K562 (cell line): ENCODE data around the gene MSRB2. TPM values are rescaled to one million over a fixed set of nuclear protein-coding genes. Genes with fewer than 3 reads are reported as not detected.

Source experiments
- ARNT ChIP-seq, 2 experiments: fragments of 450-650 bp; IDR thresholded peaks; 2 replicates each; pipeline ENCODE4 v1.6.1; 2016; ENCODE audit warnings: mild to moderate bottlenecking in 1 of 2
- ATF7 ChIP-seq: fragments of 450-650 bp; IDR thresholded peaks from 2 replicates; pipeline ENCODE4 v1.7.1; 2014; ENCODE audit warnings: mild to moderate bottlenecking, moderate library complexity
- BACH1 ChIP-seq: fragments of 200-800 bp; sonication (Bioruptor generic); IDR thresholded peaks from 2 replicates; pipeline ENCODE4 v1.6.1; 2016; ENCODE audit warnings: missing genetic modification characterization, missing compliant biosample characterization
- CHCHD3 ChIP-seq: fragments of 250-450 bp; sonication (Bioruptor Pico); IDR thresholded peaks from 2 replicates; pipeline ENCODE4 v2.1.2; 2022; ENCODE audit warnings: mild to moderate bottlenecking
- CXXC5 ChIP-seq: fragments of 250-450 bp; sonication (Bioruptor Pico); IDR thresholded peaks from 2 replicates; pipeline ENCODE4 v1.8.0; 2022; ENCODE audit warnings: inconsistent platforms, mild to moderate bottlenecking, moderate library complexity
- ELF4 ChIP-seq: fragments of 450-650 bp; formaldehyde crosslinking; IDR thresholded peaks from 2 replicates; pipeline ENCODE4 v1.4.0; 2022; ENCODE audit warnings: missing genetic modification characterization
- ESRRB ChIP-seq: fragments of 250-450 bp; sonication (Bioruptor Pico); IDR thresholded peaks from 2 replicates; pipeline ENCODE4 v1.5.0; 2020; ENCODE audit warnings: mild to moderate bottlenecking, moderate library complexity, borderline replicate concordance
- EWSR1 ChIP-seq: fragments of 450-650 bp; IDR thresholded peaks from 2 replicates; pipeline ENCODE4 v1.6.1; 2018; ENCODE audit warnings: borderline replicate concordance, mild to moderate bottlenecking, low read depth, moderate library complexity; ENCODE audit not compliant: partially characterized antibody
- FOXA3 ChIP-seq, 2 experiments: fragments of 450-650 bp in 1 of 2; sonication (generic) in 1 of 2; formaldehyde crosslinking; IDR thresholded peaks in 1 of 2; conservative IDR thresholded peaks in 1 of 2; 2 replicates each; pipeline versions ENCODE4 v1.4.0 to v1.8.0; 2020 to 2022; ENCODE audit warnings: mild to moderate bottlenecking in 2 of 2, missing genetic modification reagents in 1 of 2
- HDAC3 ChIP-seq: fragments of 450-650 bp; IDR thresholded peaks from 2 replicates; pipeline ENCODE4 v1.6.1; 2018; ENCODE audit warnings: borderline replicate concordance, mild to moderate bottlenecking, moderate library complexity; ENCODE audit not compliant: partially characterized antibody
- NCOA6 ChIP-seq: fragments of 450-650 bp; IDR thresholded peaks from 2 replicates; pipeline ENCODE4 v1.6.1; 2017; ENCODE audit warnings: mild to moderate bottlenecking
- POLR2B ChIP-seq: fragments of 450-650 bp; IDR thresholded peaks from 2 replicates; pipeline ENCODE4 v1.6.1; 2018; ENCODE audit warnings: low read depth; ENCODE audit not compliant: partially characterized antibody
- POLR2G ChIP-seq: fragments of 200-400 bp; formaldehyde crosslinking; IDR thresholded peaks from 2 replicates; pipeline ENCODE4 v1.6.1; 2017; ENCODE audit warnings: low read depth, mild to moderate bottlenecking, antibody characterized with exemption, low read length, moderate library complexity
- RFX1 ChIP-seq: fragments of 450-650 bp; IDR thresholded peaks from 2 replicates; pipeline ENCODE4 v1.6.1; 2016; ENCODE audit warnings: mild to moderate bottlenecking, moderate library complexity
- TAF9B ChIP-seq: fragments of 450-650 bp; IDR thresholded peaks from 2 replicates; pipeline ENCODE4 v1.6.1; 2018; ENCODE audit warnings: mild to moderate bottlenecking; ENCODE audit not compliant: partially characterized antibody
- THRAP3 ChIP-seq: fragments of 450-650 bp; IDR thresholded peaks from 2 replicates; pipeline ENCODE4 v1.6.1; 2016; ENCODE audit warnings: mild to moderate bottlenecking, inconsistent platforms, borderline replicate concordance
- ZBED1 ChIP-seq: IDR thresholded peaks from 2 replicates; pipeline ENCODE4 v1.6.1; 2014
- ZBTB8A ChIP-seq: fragments of 450-650 bp; IDR thresholded peaks from 2 replicates; pipeline ENCODE4 v1.6.1; 2018; ENCODE audit warnings: mild to moderate bottlenecking, moderate library complexity; ENCODE audit not compliant: partially characterized antibody
- ZEB2 ChIP-seq: fragments of 450-650 bp; IDR thresholded peaks from 2 replicates; pipeline ENCODE4 v1.6.1; 2016
- polyA plus RNA-seq, 8 experiments: library from polyadenylated mRNA; depleted of rRNA in 4 of 8; stranded (reverse) in 5 of 8; unstranded in 3 of 8; fragments of >200 nt; fragmentation: Nextera tagmentation in 2 of 8; fragmentation: Illumina TruSeq in 1 of 8; extraction: Ambion mirVana in 2 of 8; extraction: Trizol in 1 of 8; gene quantifications; 2 replicates each; pipeline versions ENCODE4 v1.2.1 to v1.2.3, GENCODE V29; 2011 to 2014; ENCODE audit warnings: inconsistent platforms in 1 of 8, missing spikeins in 1 of 8
- total RNA-seq, 7 experiments: library from RNA; depleted of rRNA in 6 of 7; stranded (reverse); fragments of >200 nt in 6 of 7; fragmentation: Illumina TruSeq in 2 of 7; extraction: Trizol in 2 of 7; gene quantifications; 2 replicates each; pipeline versions ENCODE4 v1.2.1 to v1.2.3, GENCODE V29; 2011 to 2021; ENCODE audit warnings: low replicate concordance in 1 of 7
- TF ChIP-seq, protein P1 (sequence below): IDR thresholded peaks from 2 replicates; pipeline ENCODE4 v1.6.1; 2011; ENCODE audit not compliant: insufficient read length; ENCODE audit errors: extremely low read depth
- TF ChIP-seq, protein P2 (sequence below): fragments of 250-450 bp; sonication (Bioruptor Pico); IDR thresholded peaks from 2 replicates; pipeline ENCODE4 v1.5.0; 2021; ENCODE audit warnings: mild to moderate bottlenecking, moderate library complexity

The MSRB2 gene
- total and polyA plus RNA-seq, 9 of the 15 experiments (the other 6 are each of a cell fraction or from before 2014, with no cell fraction given) = 1.5 to 22.3 (median 5.9) TPM

DNA sequence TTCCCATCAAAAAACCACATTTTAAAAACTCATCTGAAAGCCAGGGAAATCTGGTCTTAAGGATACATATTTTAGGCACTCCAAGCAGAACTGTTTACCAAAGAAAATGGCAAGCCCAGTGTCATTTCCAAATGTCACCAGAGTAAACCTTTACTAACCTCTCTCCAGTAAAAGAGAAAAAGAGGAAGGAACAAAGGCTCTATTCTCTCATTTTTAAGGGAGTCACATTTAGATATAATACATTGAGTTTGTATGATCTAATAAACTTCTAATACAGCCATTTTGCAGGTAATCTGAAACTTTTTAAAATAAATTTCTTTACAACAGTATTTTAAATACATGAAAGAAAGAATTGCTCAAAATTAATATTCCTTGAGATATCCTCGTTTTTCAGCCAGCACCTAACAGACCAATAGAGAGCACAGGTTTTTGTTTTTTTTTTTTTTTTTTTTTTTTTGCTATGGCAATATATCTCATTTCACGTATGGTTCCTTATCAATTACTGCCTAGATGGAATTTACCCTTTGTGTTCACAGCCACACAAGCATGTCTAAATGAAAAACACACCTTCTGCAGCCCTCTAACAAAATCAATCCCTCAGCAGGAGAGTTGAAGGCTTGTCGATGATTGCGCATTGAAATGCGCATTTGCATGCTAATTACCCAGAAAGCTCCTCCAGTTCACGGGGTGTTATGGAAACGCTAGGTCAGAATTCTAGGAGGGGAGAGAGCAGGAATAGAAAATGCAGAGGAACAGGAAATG, 39.8 kb upstream of the MSRB2 start (continued):
- TF ChIP-seq ELF4 (CRISPR knock-in tag) = peak; percentile 65; the same call in 1 of the 2 replicates
- TF ChIP-seq POLR2B = peak; percentile 81
- TF ChIP-seq CHCHD3 (CRISPR knock-in tag) = peak; percentile 97
- peak; percentile 72; the same call in 1 of the 2 replicates for TF ChIP-seq THRAP3
- peak; percentile 86 for TF ChIP-seq ESRRB (CRISPR knock-in tag)
- TF ChIP-seq HDAC3 = no peak
- TF ChIP-seq NCOA6 = 0 out of 2 replicates have a peak, but pooled peaks have one; percentile 23
- TF ChIP-seq ZBED1 = 0 out of 2 replicates have a peak, but pooled peaks have one; percentile 24
- TF ChIP-seq ARNT (IDR thresholded peaks at IDR 0.05) = peak in 1 of 2 experiments; percentile 59; a peak in 1 of 4 replicates
- TF ChIP-seq RFX1 = peak; percentile 68
- peak; percentile 61 for TF ChIP-seq ZBTB8A
- peak; percentile 98 for TF ChIP-seq EWSR1
- TF ChIP-seq, protein P1, sequence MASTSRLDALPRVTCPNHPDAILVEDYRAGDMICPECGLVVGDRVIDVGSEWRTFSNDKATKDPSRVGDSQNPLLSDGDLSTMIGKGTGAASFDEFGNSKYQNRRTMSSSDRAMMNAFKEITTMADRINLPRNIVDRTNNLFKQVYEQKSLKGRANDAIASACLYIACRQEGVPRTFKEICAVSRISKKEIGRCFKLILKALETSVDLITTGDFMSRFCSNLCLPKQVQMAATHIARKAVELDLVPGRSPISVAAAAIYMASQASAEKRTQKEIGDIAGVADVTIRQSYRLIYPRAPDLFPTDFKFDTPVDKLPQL = peak; percentile 94
- peak; percentile 46; the same call in 1 of the 2 replicates for TF ChIP-seq BACH1 (tag)
- no peak for TF ChIP-seq ATF7
- TF ChIP-seq FOXA3 (CRISPR knock-in tag; conservative IDR thresholded peaks at IDR 0.05 in 1 of 2, IDR thresholded peaks at IDR 0.05 in 1 of 2) = 0 out of 4 replicates have a peak, but pooled peaks of 1 of the 2 experiments have one; percentile 7
- peak; percentile 68 for TF ChIP-seq TAF9B
- peak; percentile 24; the same call in 1 of the 2 replicates for TF ChIP-seq CXXC5 (CRISPR knock-in tag)
- TF ChIP-seq, protein P2, sequence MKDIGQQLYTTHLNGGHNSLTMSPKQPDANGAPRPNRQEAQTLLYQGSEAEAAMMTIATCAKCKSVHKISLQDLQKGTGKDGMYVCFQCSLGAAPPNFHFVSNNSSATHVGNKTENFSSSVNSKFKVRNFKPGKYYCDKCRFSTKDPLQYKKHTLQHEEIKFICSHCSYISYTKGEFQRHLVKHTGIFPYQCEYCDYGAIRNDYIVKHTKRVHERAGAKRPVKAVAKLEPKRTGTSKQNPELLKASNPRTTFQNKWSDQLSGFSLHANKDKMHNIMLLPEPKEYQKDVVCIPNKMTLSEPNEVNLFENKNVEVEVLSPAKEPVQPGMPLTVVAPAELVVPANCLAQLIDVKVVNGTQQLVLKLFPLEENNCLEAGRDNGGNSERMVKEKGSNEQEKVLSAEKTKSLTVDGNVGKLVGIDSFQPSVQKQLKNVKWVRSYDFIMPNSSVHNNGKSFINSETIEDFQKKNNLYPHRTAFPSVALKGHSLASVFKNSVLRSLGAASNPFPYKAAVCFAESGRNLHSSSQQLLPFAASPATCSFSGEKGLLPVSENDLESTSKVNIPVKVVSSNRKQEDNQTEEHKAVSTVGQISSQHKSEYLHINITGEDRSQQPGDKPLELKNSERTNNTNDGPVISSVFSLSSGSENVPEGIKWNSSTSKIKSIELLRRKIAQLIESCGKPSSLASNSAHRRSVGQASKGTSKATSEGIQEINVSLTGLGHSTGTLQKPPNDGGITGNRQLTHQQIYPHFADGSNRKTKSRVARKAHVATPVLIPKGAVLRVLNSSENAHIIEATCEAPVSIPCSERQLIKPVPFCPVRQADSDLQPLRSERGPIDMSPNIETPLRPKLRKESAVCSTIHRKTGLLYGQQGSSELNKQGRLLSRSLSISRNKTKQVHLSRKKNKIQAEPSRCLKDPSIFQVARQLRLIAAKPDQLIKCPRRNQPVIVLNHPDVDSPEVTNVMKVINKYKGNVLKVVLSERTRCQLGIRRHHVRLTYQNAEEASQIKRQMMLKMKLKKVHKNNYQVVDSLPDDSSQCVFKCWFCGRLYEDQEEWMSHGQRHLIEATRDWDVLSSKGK = peak; percentile 69; the same call in 1 of the 2 replicates
- TF ChIP-seq POLR2G = peak; percentile 71
- no peak for TF ChIP-seq ZEB2
